ENCODE results near the gene GGCX.
"Not testable (repeated sequence)": the region's sequence is repeated elsewhere in the genome, so short reads cannot be mapped to it uniquely, and the experiment has no call there.

Gene GGCX

GRCh38 chr2:85560812-85561279 lies 447 bp downstream of the GGCX start:
- DNase-seq, result no peak

DNA sequence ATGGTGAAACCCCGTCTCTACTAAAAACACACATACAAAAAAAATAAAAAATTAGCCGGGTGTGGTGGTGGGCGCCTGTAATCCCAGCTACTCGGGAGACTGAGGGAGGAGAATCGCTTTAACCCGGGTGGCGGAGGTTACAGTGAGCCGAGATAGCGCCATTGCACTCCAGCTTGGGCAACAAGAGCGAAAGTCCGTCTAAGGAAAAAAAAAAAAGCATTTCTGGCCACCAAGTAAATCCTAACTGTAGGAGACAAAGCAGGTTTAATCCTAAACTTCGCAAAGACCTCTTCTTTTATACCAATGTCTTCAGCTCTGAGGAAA lies 928 bp downstream of the GGCX start:
- DNase-seq, result not testable (repeated sequence)

GRCh38 chr2:85558160-85558559 lies 3.1 kb downstream of the GGCX start:
- no peak for DNase-seq

- no peak for DNase-seq
Observed at GRCh38 chr2:85557130-85557529, 4.2 kb downstream of the GGCX start.

GRCh38 chr2:85554980-85555612 lies 6.2 kb downstream of the GGCX start:
- no peak for DNase-seq

- no peak for DNase-seq
Observed at GRCh38 chr2:85553184-85553583, 8.1 kb downstream of the GGCX start.

- peak; percentile 20 for DNase-seq
Observed at GRCh38 chr2:85551698-85552678, 9.3 kb downstream of the GGCX start.

DNA sequence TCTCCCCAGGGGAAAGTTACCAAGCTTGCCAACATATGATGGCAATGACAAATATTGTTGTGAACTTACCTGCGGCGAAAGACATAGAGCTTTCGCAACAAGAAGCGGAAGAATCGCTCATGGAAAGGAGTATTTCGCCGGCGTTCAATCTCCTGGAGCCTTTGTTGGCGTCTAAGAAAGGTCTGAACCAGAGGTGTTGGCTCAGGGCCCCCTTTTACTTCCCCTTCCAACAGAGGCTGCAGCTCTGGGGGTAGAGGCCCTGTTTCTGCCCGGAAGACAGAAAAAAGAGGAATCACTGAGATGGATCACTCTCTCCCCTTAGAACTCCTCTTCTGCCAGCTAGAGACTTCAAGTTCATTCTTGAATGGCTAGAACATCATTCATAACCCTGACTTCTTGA lies 10.8 kb downstream of the GGCX start:
- no peak for DNase-seq

DNA sequence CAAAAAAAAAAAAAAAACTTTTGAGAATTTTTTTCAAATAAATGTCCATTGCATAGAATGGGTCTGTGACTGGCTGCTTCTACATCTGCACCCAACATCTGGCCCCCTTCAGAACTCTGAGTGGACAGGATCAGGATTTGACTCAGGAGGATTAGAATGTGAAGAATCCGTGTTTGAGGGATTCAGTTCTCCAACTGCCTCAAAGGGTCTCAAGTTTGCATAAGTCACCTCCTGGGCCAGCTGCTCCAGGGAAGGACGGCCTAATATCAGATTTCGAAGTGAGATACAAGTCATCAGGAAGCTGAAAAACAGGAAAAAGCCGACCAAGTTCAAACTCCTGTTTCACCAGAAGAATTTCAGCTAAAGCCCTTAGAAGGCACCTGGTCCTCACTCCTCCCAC lies 11.5 kb downstream of the GGCX start:
- no peak for DNase-seq

GRCh38 chr2:85549095-85549494 lies 12.2 kb downstream of the GGCX start:
- DNase-seq, result no peak

DNA sequence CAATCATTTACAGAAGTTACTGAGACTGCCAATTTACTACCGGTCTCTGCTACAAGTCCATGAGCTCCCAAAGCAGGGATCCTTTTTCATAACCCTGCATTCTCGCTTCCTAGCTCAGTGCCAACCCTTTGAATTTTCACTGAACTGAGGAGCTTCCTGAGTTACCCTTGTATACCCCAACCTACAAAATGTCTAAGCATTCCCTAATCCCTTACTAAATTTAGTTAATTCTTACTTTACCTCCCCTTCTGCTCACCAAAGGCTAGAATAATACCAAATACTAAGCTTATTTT lies 12.7 kb downstream of the GGCX start:
- DNase-seq, result no peak

DNA sequence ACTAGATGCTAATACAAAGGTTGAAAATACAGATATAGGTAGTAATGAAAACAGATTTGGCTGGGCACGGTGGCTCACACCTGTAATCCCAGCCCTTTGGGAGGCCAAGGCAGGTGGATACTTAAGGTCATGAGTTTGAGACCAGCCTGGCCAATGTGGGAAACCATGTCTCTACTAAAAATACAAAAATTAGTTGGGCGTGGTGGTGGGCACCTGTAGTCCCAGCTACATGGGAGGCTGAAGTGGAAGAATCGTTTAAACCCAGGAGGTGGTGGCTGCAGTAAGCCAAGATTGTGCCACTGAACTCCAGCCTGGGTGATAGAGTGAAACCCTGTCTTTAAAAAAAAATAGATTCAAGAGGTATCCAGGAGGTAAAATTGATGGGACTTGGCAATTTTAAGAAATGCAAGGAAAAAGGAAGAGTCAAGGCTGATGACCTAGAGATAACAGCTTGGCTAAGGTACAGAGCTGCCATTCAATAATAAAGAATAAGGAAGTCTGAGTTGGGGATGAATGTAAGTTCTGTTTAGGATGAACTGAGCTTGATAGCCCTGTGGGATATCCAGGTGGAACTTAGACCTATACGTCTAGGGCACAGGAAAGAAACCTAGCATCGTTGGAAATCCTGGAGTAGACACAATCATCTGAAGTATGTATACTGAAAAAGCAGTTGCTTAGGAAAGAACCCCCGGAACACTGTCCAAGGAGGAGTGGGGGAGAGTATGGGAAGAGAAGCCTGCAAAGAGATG lies 13.3 kb downstream of the GGCX start:
- no peak for DNase-seq

- DNase-seq, result no peak
Observed at GRCh38 chr2:85547089-85547858, 14.0 kb downstream of the GGCX start.

DNA sequence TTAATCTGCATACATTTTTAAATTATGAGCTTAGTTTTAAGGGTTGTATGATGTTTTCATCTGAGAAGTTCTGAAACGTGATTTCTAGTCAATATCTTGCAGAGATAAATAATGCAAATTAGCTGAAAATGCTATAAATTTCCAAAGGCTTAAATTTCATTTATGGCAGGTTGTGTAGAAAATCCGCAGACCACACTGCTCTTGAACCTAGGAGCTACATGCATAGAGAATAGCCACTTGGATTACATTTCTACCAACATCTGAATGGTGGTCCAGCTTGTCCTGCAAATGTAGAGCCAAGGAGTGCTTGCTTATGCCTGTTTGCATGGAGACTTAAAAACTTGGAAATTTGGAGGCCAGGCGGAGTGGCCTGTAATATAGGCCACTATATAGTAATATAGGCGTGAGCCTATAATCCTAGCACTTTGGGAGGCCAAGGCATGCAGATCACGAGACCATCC lies 15.5 kb downstream of the GGCX start:
- no peak for DNase-seq

- DNase-seq, result not testable (repeated sequence)
Observed at GRCh38 chr2:85544915-85545779, 16.1 kb downstream of the GGCX start.

DNA sequence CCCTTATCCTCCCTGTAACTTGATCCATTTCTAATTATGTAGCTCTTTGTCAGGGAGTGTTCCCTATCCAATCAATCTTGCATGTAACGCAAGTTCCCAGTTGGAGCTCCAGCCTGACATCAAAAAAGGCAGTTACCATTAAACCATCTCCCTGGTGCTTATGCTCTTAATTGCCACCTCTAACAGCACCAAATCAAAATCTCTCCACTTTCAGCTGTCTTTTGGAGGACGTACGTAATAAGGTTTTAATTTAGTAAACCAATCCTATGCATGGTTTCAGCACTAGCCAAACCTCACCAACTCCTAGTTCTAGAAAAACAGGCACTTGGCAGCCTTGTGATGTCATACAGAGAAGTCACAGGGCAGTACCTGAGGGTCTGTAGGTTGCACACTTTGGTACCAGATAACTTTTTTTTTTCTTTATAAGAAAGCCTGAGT lies 17.0 kb downstream of the GGCX start:
- not testable (repeated sequence) for DNase-seq

- no peak for DNase-seq
Observed at GRCh38 chr2:85542777-85543176, 18.5 kb downstream of the GGCX start.

DNA sequence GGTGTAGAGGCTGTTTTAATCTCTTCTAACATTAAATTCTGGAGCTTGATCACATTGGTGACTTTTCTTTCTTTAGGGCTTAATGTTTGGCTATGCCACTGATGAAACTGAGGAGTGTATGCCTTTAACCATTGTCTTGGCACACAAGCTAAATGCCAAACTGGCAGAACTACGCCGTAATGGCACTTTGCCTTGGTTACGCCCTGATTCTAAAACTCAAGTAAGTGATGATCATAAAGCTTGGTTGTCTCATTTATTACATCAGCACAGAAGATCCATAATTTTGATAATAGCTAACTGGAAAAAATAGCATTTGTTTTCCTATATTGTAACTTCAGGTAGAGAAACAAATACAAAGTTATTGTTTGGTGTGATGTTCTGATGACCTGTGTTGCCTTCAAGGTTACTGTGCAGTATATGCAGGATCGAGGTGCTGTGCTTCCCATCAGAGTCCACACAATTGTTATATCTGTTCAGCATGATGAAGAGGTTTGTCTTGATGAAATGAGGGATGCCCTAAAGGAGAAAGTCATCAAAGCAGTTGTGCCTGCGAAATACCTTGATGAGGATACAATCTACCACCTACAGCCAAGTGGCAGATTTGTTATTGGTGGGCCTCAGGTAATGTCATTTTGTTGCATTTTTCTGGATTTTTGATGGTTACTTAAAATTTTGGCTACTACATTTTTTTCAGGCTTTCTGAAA lies 19.4 kb downstream of the GGCX start:
- DNase-seq, result no peak

- DNase-seq, result no peak
Observed at GRCh38 chr2:85541262-85541661, 20.0 kb downstream of the GGCX start.

GRCh38 chr2:85540133-85540648 lies 21.1 kb downstream of the GGCX start:
- no peak for DNase-seq
